Uterus (tissue), 2 donors: ENCODE results near the gene SLC4A5.
"Not testable (repeated sequence)": the region's sequence is repeated elsewhere in the genome, so short reads cannot be mapped to it uniquely, and the experiment has no call there.

Source experiments
- POLR2A ChIP-seq, 2 donors: fragments of 450-650 bp; IDR thresholded peaks; one replicate each; pipeline ENCODE4 v1.6.1; 2016; ENCODE audit warnings: antibody characterized with exemption in 2 of 2, mild to moderate bottlenecking in 1 of 2, moderate library complexity in 1 of 2
- TF ChIP-seq, protein P1 (sequence below), 4 experiments: fragments of 200-600 bp in 2 of 4; fragments of 450-650 bp in 2 of 4; sonication (generic) in 2 of 4; IDR thresholded peaks; one replicate each; pipeline ENCODE4 v1.5.1; 2016 to 2019; ENCODE audit warnings: antibody characterized with exemption in 4 of 4, mild to moderate bottlenecking in 2 of 4, moderate library complexity in 1 of 4

DNA sequence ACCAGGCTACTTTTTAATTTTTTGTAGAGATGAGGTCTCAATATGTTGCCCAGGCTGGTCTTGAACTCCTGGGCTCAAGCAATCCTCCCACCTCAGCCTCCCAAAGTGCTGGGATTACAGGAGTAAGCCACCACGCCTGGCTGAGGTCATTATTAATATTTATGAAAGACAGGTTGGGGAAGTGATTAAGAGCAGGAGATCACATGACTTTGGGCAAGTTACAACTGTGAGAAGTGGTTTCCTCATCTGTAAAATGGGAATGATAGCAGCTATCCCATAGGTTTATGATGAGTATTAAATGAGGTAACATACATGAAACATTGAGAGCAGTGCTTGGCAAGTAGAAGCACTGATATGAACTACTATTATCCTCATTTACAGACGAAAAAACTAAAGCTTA lies 7.0 kb downstream of the SLC4A5 start:
- TF ChIP-seq, protein P1, sequence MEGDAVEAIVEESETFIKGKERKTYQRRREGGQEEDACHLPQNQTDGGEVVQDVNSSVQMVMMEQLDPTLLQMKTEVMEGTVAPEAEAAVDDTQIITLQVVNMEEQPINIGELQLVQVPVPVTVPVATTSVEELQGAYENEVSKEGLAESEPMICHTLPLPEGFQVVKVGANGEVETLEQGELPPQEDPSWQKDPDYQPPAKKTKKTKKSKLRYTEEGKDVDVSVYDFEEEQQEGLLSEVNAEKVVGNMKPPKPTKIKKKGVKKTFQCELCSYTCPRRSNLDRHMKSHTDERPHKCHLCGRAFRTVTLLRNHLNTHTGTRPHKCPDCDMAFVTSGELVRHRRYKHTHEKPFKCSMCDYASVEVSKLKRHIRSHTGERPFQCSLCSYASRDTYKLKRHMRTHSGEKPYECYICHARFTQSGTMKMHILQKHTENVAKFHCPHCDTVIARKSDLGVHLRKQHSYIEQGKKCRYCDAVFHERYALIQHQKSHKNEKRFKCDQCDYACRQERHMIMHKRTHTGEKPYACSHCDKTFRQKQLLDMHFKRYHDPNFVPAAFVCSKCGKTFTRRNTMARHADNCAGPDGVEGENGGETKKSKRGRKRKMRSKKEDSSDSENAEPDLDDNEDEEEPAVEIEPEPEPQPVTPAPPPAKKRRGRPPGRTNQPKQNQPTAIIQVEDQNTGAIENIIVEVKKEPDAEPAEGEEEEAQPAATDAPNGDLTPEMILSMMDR (IDR thresholded peaks at IDR 0.05): not testable (repeated sequence)
- TF ChIP-seq POLR2A (IDR thresholded peaks at IDR 0.05): not testable (repeated sequence)
